K562 treated with DMSO at 1 percent for 12 hours (cell line): ENCODE results near the gene NR1H3. TPM values are rescaled to one million over a fixed set of nuclear protein-coding genes. Genes with fewer than 3 reads are reported as not detected.

Experiments
- total RNA-seq: library from RNA; unstranded; fragments of 300-600 nt; gene quantifications from 2 replicates; pipeline ENCODE4 v1.2.3, GENCODE V29; 2022; ENCODE audit not compliant: insufficient read depth

Gene NR1H3
- total RNA-seq = 14.8 and 15.4 TPM in 2 replicates

DNA sequence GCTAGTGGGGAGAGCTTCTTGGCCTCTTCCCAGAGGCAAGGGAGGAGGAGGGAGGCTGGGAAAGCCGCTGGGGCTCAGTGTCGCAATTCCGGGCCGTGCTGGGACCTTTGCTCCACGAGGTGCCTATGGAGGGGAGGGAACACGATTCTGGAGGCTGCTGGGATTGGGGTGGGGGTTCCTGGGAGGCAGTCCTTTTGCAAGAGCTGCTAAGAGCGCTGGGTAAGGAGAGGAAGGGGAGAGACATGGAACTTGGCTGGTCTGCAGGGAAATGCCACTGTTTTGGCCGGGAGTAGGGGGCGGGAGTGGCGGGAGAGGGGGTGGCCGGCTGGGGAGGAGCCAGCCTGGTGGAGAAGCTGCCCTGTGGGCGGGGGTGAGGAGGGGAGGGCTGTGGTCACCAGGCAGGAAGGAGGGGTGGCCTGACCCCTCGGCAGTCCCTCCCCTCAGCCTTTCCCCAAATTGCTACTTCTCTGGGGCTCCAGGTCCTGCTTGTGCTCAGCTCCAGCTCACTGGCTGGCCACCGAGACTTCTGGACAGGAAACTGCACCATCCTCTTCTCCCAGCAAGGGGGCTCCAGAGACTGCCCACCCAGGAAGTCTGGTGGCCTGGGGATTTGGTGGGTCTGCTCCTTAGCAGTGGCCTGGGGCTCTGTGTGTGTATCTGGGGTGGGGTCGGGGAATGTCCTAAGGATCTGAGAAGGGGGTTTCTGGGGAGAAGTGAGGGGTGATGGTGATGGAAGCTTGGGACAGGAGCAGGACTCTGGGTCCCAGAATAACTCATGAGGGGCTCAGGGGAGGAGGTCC lies at the start of gene NR1H3:
Gene NR1H3 (plus strand): TSS at position 480 of the 800 bp plus-strand sequence. CDS start 1,221 bp downstream, outside the sequence.

DNA sequence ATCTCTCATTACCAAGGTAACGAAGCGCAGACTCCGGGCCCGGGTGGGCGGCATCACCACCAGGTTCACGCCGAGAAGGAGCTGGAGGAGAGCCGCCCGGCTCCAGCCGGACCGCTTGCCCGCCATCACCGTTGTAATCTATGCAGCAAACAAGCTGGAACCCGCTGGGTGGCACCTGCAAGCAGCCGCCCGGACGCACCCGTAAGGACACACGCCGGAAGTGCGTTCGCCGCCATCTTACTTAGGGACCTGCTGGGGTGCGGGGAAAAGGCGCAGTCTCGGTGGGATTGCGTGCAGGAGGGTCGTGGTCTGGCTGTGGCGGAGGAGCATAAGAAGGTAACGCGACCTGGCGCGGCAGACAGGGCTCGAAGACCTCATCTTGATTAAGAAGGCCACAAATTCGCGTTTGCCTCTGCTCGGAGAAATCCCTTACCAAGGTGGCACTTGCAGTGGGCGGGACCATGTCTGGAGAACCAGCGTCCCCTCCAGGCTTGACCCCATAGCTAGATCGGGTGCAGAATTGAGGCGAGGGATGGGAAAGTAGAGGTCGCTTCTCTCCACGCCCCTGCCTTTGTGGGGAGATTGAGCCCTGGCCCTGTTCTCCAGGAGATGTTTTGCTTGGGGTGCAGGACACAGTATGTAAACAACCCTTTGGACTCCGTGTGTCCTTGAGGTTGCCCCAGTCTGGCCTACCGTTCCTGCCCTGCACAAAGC lies 9.0 kb upstream of the NR1H3 start, which contains the start of gene ACP2:
Gene ACP2 (minus strand): TSS at position 151 of the 714 bp plus-strand sequence. CDS start 25 bp downstream, at position 126.

GRCh38 chr11:47269829-47270305 lies 12.1 kb downstream of the NR1H3 start, which contains the start of gene MADD:
Gene MADD, plus strand, starts transcription at chr11:47270133.

Other genes with a start within 250 kb of the NR1H3 start
- 65.4 and 101 TPM in 2 replicates for gene ARFGAP2, start 81.1 kb upstream of the NR1H3 start, total RNA-seq
- gene PACSIN3, start 71.6 kb upstream of the NR1H3 start, total RNA-seq = 3.7 and 3.8 TPM in 2 replicates
- 13.7 and 22.2 TPM in 2 replicates for gene DDB2, start 43.0 kb upstream of the NR1H3 start, total RNA-seq
- gene ACP2, start 9.2 kb upstream of the NR1H3 start, total RNA-seq = 26.8 and 32.8 TPM in 2 replicates
- gene MADD, start 12.1 kb downstream of the NR1H3 start, total RNA-seq = 33.2 and 67.5 TPM in 2 replicates
- gene MYBPC3, start 94.7 kb downstream of the NR1H3 start, total RNA-seq = not detected in 2 replicates
- 71.7 and 77.5 TPM in 2 replicates for gene SPI1, start 120.6 kb downstream of the NR1H3 start, total RNA-seq
- 25.9 and 30.0 TPM in 2 replicates for gene SLC39A13, start 150.6 kb downstream of the NR1H3 start, total RNA-seq
- gene PSMC3, start 168.4 kb downstream of the NR1H3 start, total RNA-seq = 220 and 240 TPM in 2 replicates
- not detected in 2 replicates for gene RAPSN, start 191.1 kb downstream of the NR1H3 start, total RNA-seq